Caco-2 (cell line): Measurements from ENCODE around the gene OR2D3. TPM values are rescaled to one million over a fixed set of nuclear protein-coding genes. Genes with fewer than 3 reads are reported as not detected.
"Not testable (repeated sequence)": the region's sequence is repeated elsewhere in the genome, so short reads cannot be mapped to it uniquely, and the experiment has no call there.

ENCODE experiments used
- BruUV-seq: library from RNA; stranded (reverse); fragments of 400-500 nt; replicated peaks from 2 replicates; lab custom pipeline; 2021; lab: Mats Ljungman, UMichigan
- CTCF ChIA-PET: fragments of 300-600 bp; sonication (Branson Sonifier 250); formaldehyde crosslinking; loops from one replicate; lab custom pipeline; 2022; ENCODE audit warnings: antibody characterized with exemption; lab: Charles Lee
- POLR2A ChIA-PET: fragments of 300-600 bp; sonication (Branson Sonifier 250); formaldehyde crosslinking; loops from one replicate; lab custom pipeline; 2022; ENCODE audit warnings: antibody characterized with exemption; lab: Charles Lee
- DNase-seq, 2 experiments: peaks; one replicate each; pipeline versions ENCODE4 v3.0.0 to v3.0.0-alpha.2; 2020 to 2022
- H3K27me3 ChIP-seq: replicated peaks from 2 replicates; pipeline ENCODE4 v1.6.0; 2011; ENCODE audit warnings: low read length; ENCODE audit not compliant: control insufficient read depth, insufficient read depth
- H3K36me3 ChIP-seq: 2 replicates; pipeline ENCODE4 v1.5.1; 2011; ENCODE audit warnings: low read length; ENCODE audit not compliant: control insufficient read depth, insufficient read depth
- H3K4me1 ChIP-seq: fragments of 250-450 bp; sonication (Bioruptor Pico); 2 replicates; pipeline ENCODE4 v1.5.1; 2020; ENCODE audit warnings: mild to moderate bottlenecking
- H3K4me3 ChIP-seq: 2 replicates; pipeline ENCODE4 v1.5.1; 2011; ENCODE audit warnings: low read depth, mild to moderate bottlenecking, control low read depth, low read length
- H3K9me3 ChIP-seq: fragments of 250-450 bp; sonication (Bioruptor Pico); 2 replicates; pipeline ENCODE4 v1.5.1; 2020; ENCODE audit warnings: mild to moderate bottlenecking, moderate library complexity
- H3K27ac Mint-ChIP-seq: one replicate; pipeline ENCODE4 v1.8.0; 2022; ENCODE audit warnings: mixed read lengths; ENCODE audit not compliant: unreplicated experiment
- H3K27me3 Mint-ChIP-seq: one replicate; pipeline ENCODE4 v1.8.0; 2022; ENCODE audit warnings: mixed read lengths; ENCODE audit not compliant: insufficient read depth, unreplicated experiment
- H3K36me3 Mint-ChIP-seq: one replicate; pipeline ENCODE4 v1.8.0; 2022; ENCODE audit warnings: mild to moderate bottlenecking, mixed read lengths; ENCODE audit not compliant: insufficient read depth, unreplicated experiment
- H3K4me1 Mint-ChIP-seq: one replicate; pipeline ENCODE4 v1.8.0; 2022; ENCODE audit warnings: low read depth, mixed read lengths; ENCODE audit not compliant: unreplicated experiment
- H3K4me3 Mint-ChIP-seq: one replicate; pipeline ENCODE4 v1.8.0; 2022; ENCODE audit warnings: mild to moderate bottlenecking, moderate library complexity, mixed read lengths; ENCODE audit not compliant: unreplicated experiment
- H3K9me3 Mint-ChIP-seq: one replicate; pipeline ENCODE4 v1.8.0; 2022; ENCODE audit warnings: mixed read lengths; ENCODE audit not compliant: unreplicated experiment
- CTCF ChIP-seq, 2 experiments: fragments of 200-600 bp in 1 of 2; IDR thresholded peaks; 1 replicate in 1 of 2; 2 replicates in 1 of 2; pipeline versions ENCODE4 v1.5.1 to v1.8.0; 2011 to 2022; ENCODE audit warnings: antibody characterized with exemption in 1 of 2, control low read depth in 1 of 2, inconsistent platforms in 1 of 2, low read depth in 1 of 2, low read length in 1 of 2, mild to moderate bottlenecking in 1 of 2, moderate library complexity in 1 of 2; ENCODE audit not compliant: insufficient read depth in 1 of 2, severe bottlenecking in 1 of 2, unreplicated experiment in 1 of 2
- intact Hi-C: fragments of 100-400 bp; cut with micrococcal nuclease; formaldehyde crosslinking; loops from one replicate; pipeline ENCODE4 v1.10.0; 2022; ENCODE audit not compliant: unreplicated experiment
- total RNA-seq: library from RNA; stranded (reverse); gene quantifications from 2 replicates; pipeline ENCODE4 v1.2.3, GENCODE V29; 2022

OR2D3 gene
- total RNA-seq, 1 experiment from 2014 or later = not detected

GRCh38 chr11:6941970-6942369 is 21.2 kb downstream of the OR2D3 start:
- H3K36me3 Mint-ChIP-seq = no peaks in the 10 kb centered on the region
- H3K27ac Mint-ChIP-seq = no peak overlapping the region
- no peak overlapping the region for H3K4me3 ChIP-seq
- peaks cover 7% of the 10 kb centered on the region for H3K4me1 Mint-ChIP-seq
- H3K9me3 ChIP-seq = no peaks in the 10 kb centered on the region
- CTCF ChIA-PET = no interaction called here
- POLR2A ChIA-PET = no interaction called here
- H3K4me1 ChIP-seq = no peaks in the 10 kb centered on the region
- H3K4me3 Mint-ChIP-seq = no peak overlapping the region
- intact Hi-C loops = no loop called here
- BruUV-seq = no TSS peak
- DNase-seq = no peak
- H3K36me3 ChIP-seq = no peaks in the 10 kb centered on the region
- no peaks in the 10 kb centered on the region for H3K27me3 ChIP-seq
- no peak for TF ChIP-seq CTCF (IDR thresholded peaks at IDR 0.05; ENCODE audit: insufficient read depth in 1 of 2, low read depth in 1 of 2, low read length in 1 of 2, severe bottlenecking in 1 of 2, unreplicated experiment in 1 of 2)
- peaks cover 2% of the 10 kb centered on the region for H3K27me3 Mint-ChIP-seq
- H3K9me3 Mint-ChIP-seq = peaks cover 9% of the 10 kb centered on the region

- no peak for TF ChIP-seq CTCF (IDR thresholded peaks at IDR 0.05; ENCODE audit: insufficient read depth in 1 of 2, low read depth in 1 of 2, low read length in 1 of 2, severe bottlenecking in 1 of 2, unreplicated experiment in 1 of 2)
- H3K27ac Mint-ChIP-seq = no peak overlapping the region
- DNase-seq = no peak
- BruUV-seq = no TSS peak
- intact Hi-C loops = no loop called here
- Histone ChIP-seq H3K36me3 (no peaks in the 10 kb centered on the region), H3K4me3 (no peak overlapping the region), H3K9me3 (no peaks in the 10 kb centered on the region), H3K4me1 (no peaks in the 10 kb centered on the region), H3K27me3 (no peaks in the 10 kb centered on the region)
- peaks cover 9% of the 10 kb centered on the region for H3K9me3 Mint-ChIP-seq
- no peaks in the 10 kb centered on the region for H3K36me3 Mint-ChIP-seq
- H3K27me3 Mint-ChIP-seq = peaks cover 2% of the 10 kb centered on the region
- ChIA-PET POLR2A (no interaction called here), CTCF (no interaction called here)
- H3K4me3 Mint-ChIP-seq = no peak overlapping the region
- peaks cover 7% of the 10 kb centered on the region for H3K4me1 Mint-ChIP-seq
These were observed 22.3 kb downstream of the OR2D3 start for GRCh38 chr11:6943131-6943530.

- H3K9me3 Mint-ChIP-seq, H3K4me3 Mint-ChIP-seq, H3K4me1 ChIP-seq, H3K4me1 Mint-ChIP-seq, H3K9me3 ChIP-seq, CTCF ChIA-PET, H3K36me3 Mint-ChIP-seq, H3K36me3 ChIP-seq, H3K27ac Mint-ChIP-seq, H3K27me3 ChIP-seq, POLR2A ChIA-PET, BruUV-seq, DNase-seq, H3K4me3 ChIP-seq, intact Hi-C loops: not testable (repeated sequence)
- H3K27me3 Mint-ChIP-seq = peaks cover 11% of the 10 kb centered on the region
These were observed 33.4 kb downstream of the OR2D3 start for GRCh38 chr11:6954248-6954647.

GRCh38 chr11:6962141-6962540 is 41.3 kb downstream of the OR2D3 start:
- Mint-ChIP-seq H3K36me3 (no peaks in the 10 kb centered on the region), H3K27me3 (peaks cover 7% of the 10 kb centered on the region)

More at GRCh38 chr11:6962141-6962540, 41.3 kb downstream of the OR2D3 start:
- Histone ChIP-seq H3K36me3 (no peaks in the 10 kb centered on the region), H3K9me3 (no peaks in the 10 kb centered on the region), H3K4me1 (no peaks in the 10 kb centered on the region), H3K4me3 (no peak overlapping the region), H3K27me3 (no peaks in the 10 kb centered on the region)
- POLR2A ChIA-PET = no interaction called here
- no peaks in the 10 kb centered on the region for H3K9me3 Mint-ChIP-seq
- no peak overlapping the region for H3K27ac Mint-ChIP-seq
- no peaks in the 10 kb centered on the region for H3K4me1 Mint-ChIP-seq
- DNase-seq = no peak
- intact Hi-C loops = no loop called here
- CTCF ChIA-PET = no interaction called here
- no TSS peak for BruUV-seq
- H3K4me3 Mint-ChIP-seq = no peak overlapping the region
- no peak for TF ChIP-seq CTCF (IDR thresholded peaks at IDR 0.05; ENCODE audit: insufficient read depth in 1 of 2, low read depth in 1 of 2, low read length in 1 of 2, severe bottlenecking in 1 of 2, unreplicated experiment in 1 of 2)
